ENCODE data around the gene TMPRSS3. TPM values are rescaled to one million over a fixed set of nuclear protein-coding genes. Genes with fewer than 3 reads are reported as not detected.

The TMPRSS3 gene
- total RNA-seq, 1 experiment from 2014 or later = not detected

- DNase-seq (ENCODE audit: low read depth) = no peak
Measured at GRCh38 chr21:42337276-42337675, 58.6 kb downstream of the TMPRSS3 start.

- no peak for DNase-seq (ENCODE audit: low read depth)
Measured at GRCh38 chr21:42336054-42336453, 59.8 kb downstream of the TMPRSS3 start.

- DNase-seq (ENCODE audit: low read depth) = no peak
Measured at GRCh38 chr21:42332557-42333317, 63.1 kb downstream of the TMPRSS3 start.

- no peak for DNase-seq (ENCODE audit: low read depth)
Measured at GRCh38 chr21:42331660-42332059, 64.2 kb downstream of the TMPRSS3 start.

- DNase-seq (ENCODE audit: low read depth) = no peak
Measured at GRCh38 chr21:42330380-42331371, 65.2 kb downstream of the TMPRSS3 start.

- DNase-seq (ENCODE audit: low read depth) = no peak
Measured at GRCh38 chr21:42324896-42325295, 71.0 kb downstream of the TMPRSS3 start.

Small RNA genes within 50 kb of the gene (small RNA-seq; reads per million reads assigned to genes)
- gene RNU6-1149P = not detected

Other genes starting within 250 kb of the TMPRSS3 start
- gene ABCG1, start 176.9 kb downstream of the TMPRSS3 start, total RNA-seq (2014; rRNA removed; shearing (Covaris generic)) = not detected in 2 replicates
- gene TFF3, start 80.6 kb downstream of the TMPRSS3 start, total RNA-seq (2014; rRNA removed; shearing (Covaris generic)) = not detected in 2 replicates
- not detected in 2 replicates for gene TFF2, start 45.1 kb downstream of the TMPRSS3 start, total RNA-seq (2014; rRNA removed; shearing (Covaris generic))
- gene TFF1, start 29.5 kb downstream of the TMPRSS3 start, total RNA-seq (2014; rRNA removed; shearing (Covaris generic)) = not detected in 2 replicates
- gene UBASH3A, start 7.8 kb upstream of the TMPRSS3 start, total RNA-seq (2014; rRNA removed; shearing (Covaris generic)) = not detected in 2 replicates
- gene RSPH1, start 100.2 kb upstream of the TMPRSS3 start, total RNA-seq (2014; rRNA removed; shearing (Covaris generic)) = not detected in 2 replicates
- gene SLC37A1, start 117.8 kb upstream of the TMPRSS3 start, total RNA-seq (2014; rRNA removed; shearing (Covaris generic)) = 3.2 and 5.9 TPM in 2 replicates